Upper lobe of right lung (tissue), 1 donor: ENCODE results near the gene CCDC126. TPM values are rescaled to one million over a fixed set of nuclear protein-coding genes. Genes with fewer than 3 reads are reported as not detected.

Experiments used
- ATAC-seq: fragments of 200-7000 bp; cut with Tn5 transposase; one replicate; pipeline ENCODE4 v1.9.1; 2020; ENCODE audit warnings: mild to moderate bottlenecking, moderate library complexity
- DNase-seq: peaks from one replicate; pipeline ENCODE4 v3.0.0-alpha.2; 2020
- H3K27ac ChIP-seq: fragments of 200-600 bp; one replicate; pipeline ENCODE4 v1.8.0; 2022
- H3K27me3 ChIP-seq: fragments of 200-600 bp; one replicate; pipeline ENCODE4 v1.8.0; 2022; ENCODE audit warnings: mild to moderate bottlenecking
- H3K36me3 ChIP-seq: fragments of 200-600 bp; one replicate; pipeline ENCODE4 v1.8.0; 2022
- H3K4me1 ChIP-seq: fragments of 200-600 bp; one replicate; pipeline ENCODE4 v1.8.0; 2022
- H3K4me3 ChIP-seq: fragments of 200-600 bp; one replicate; pipeline ENCODE4 v1.8.0; 2022; ENCODE audit warnings: mild to moderate bottlenecking
- H3K9me3 ChIP-seq: fragments of 200-600 bp; one replicate; pipeline ENCODE4 v1.8.0; 2022
- intact Hi-C: fragments of 100-400 bp; cut with DNase I; formaldehyde crosslinking; loops from one replicate; pipeline ENCODE4 v1.11.0; 2022
- total RNA-seq: library from RNA; stranded (reverse); fragmentation: NEBNext Ultra II Directional; extraction: Animal tissue kit (Norgen Biotek cat#: 25700); gene quantifications from one replicate; pipeline ENCODE4 v1.2.1, GENCODE V29; 2021
- TF ChIP-seq, protein P1 (sequence below): fragments of 200-600 bp; IDR thresholded peaks from one replicate; pipeline ENCODE4 v1.8.0; 2022; ENCODE audit warnings: antibody characterized with exemption
- donor health status: DM: no; HTN: yes; CAD: no; lungs with severe emphysema.

The CCDC126 gene
- total RNA-seq, 1 donor from 2014 or later = 14.4 TPM

- no peak for ATAC-seq
- no peaks in the 10 kb centered on the region for H3K4me1 ChIP-seq
- H3K4me3 ChIP-seq = no peak overlapping the region
- no peaks in the 10 kb centered on the region for H3K27me3 ChIP-seq
- peaks cover 7% of the 10 kb centered on the region for H3K36me3 ChIP-seq
- no peak overlapping the region for H3K27ac ChIP-seq
- TF ChIP-seq, protein P1, sequence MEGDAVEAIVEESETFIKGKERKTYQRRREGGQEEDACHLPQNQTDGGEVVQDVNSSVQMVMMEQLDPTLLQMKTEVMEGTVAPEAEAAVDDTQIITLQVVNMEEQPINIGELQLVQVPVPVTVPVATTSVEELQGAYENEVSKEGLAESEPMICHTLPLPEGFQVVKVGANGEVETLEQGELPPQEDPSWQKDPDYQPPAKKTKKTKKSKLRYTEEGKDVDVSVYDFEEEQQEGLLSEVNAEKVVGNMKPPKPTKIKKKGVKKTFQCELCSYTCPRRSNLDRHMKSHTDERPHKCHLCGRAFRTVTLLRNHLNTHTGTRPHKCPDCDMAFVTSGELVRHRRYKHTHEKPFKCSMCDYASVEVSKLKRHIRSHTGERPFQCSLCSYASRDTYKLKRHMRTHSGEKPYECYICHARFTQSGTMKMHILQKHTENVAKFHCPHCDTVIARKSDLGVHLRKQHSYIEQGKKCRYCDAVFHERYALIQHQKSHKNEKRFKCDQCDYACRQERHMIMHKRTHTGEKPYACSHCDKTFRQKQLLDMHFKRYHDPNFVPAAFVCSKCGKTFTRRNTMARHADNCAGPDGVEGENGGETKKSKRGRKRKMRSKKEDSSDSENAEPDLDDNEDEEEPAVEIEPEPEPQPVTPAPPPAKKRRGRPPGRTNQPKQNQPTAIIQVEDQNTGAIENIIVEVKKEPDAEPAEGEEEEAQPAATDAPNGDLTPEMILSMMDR = no peak
- DNase-seq = no peak
- intact Hi-C loops = no loop called here
- H3K9me3 ChIP-seq = no peaks in the 10 kb centered on the region
These were observed 48.6 kb downstream of the CCDC126 start for GRCh38 chr7:23645822-23646221.

- no peak for ATAC-seq
- TF ChIP-seq, protein P1 = no peak
These were observed 56.8 kb downstream of the CCDC126 start for GRCh38 chr7:23653942-23654341.

GRCh38 chr7:23654508-23654907 lies 57.3 kb downstream of the CCDC126 start:
- TF ChIP-seq, protein P1 = peak; percentile 21
- no peaks in the 10 kb centered on the region for H3K4me1 ChIP-seq
- no peaks in the 10 kb centered on the region for H3K36me3 ChIP-seq
- DNase-seq = no peak
- peaks cover 12% of the 10 kb centered on the region for H3K9me3 ChIP-seq
- no peak overlapping the region for H3K4me3 ChIP-seq
- H3K27ac ChIP-seq = no peak overlapping the region
- H3K27me3 ChIP-seq = no peaks in the 10 kb centered on the region
- ATAC-seq = peak; percentile 57
- intact Hi-C loops = no loop called here

More at GRCh38 chr7:23653942-23654341, 56.8 kb downstream of the CCDC126 start:
- Histone ChIP-seq H3K4me1 (no peaks in the 10 kb centered on the region), H3K27me3 (no peaks in the 10 kb centered on the region), H3K27ac (no peak overlapping the region), H3K9me3 (peaks cover 12% of the 10 kb centered on the region), H3K36me3 (no peaks in the 10 kb centered on the region), H3K4me3 (no peak overlapping the region)
- DNase-seq = no peak
- intact Hi-C loops = no loop called here

DNA sequence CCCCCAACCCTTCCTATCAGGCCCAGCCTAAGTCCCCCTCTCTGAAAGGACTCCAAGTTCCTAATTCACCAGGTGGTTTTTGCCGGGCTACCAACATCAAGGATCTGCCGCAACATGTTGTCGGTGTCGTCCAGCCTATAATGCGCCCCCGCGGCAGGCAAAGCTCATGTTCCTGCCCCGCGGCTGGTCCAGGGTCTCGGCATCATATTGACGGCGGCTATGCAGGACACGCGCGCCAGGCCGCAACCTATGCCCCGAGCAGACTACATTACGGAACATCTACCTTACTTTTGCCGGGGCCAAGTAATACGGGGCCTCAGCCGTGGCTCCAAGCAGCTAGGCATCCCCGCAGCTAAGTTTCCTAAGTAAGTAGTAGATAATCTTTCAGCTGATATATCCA lies 58.3 kb downstream of the CCDC126 start:
- H3K36me3 ChIP-seq = no peaks in the 10 kb centered on the region
- H3K27ac ChIP-seq = no peak overlapping the region
- H3K4me3 ChIP-seq = no peak overlapping the region
- DNase-seq = no peak
- no peak for ATAC-seq
- H3K27me3 ChIP-seq = no peaks in the 10 kb centered on the region
- intact Hi-C loops = no loop called here
- H3K9me3 ChIP-seq = peaks cover 12% of the 10 kb centered on the region
- no peaks in the 10 kb centered on the region for H3K4me1 ChIP-seq
- TF ChIP-seq, protein P1 = no peak

DNA sequence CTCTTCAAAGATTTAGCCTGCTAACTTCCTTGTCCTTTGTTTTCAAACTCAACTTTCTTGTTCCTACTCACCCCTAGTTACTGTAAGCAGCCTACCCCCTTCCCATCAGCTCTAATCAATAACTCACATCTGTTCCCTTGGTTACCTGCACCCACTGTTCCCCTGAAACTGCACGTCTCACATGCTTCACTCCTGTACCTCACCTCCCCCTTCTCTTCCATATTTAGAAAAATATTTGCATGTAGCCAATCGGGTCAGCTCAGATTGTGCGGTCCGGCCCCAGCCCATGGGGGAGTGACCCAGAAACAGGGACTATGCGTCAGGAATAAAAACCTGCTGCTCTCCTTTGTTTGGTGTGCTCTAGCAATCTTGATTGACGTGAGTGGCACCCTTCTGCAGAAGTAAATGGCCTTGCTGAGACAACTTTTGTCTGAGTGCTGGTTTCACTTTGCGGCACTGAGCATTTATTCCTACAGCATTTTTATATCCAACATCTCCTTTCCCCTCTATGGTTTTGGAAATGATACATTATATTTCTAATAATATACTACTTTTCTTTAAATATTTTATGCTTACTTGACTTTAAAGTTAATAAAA lies 61.7 kb downstream of the CCDC126 start:
- TF ChIP-seq, protein P1 = no peak
- peaks cover 7% of the 10 kb centered on the region for H3K9me3 ChIP-seq

DNA sequence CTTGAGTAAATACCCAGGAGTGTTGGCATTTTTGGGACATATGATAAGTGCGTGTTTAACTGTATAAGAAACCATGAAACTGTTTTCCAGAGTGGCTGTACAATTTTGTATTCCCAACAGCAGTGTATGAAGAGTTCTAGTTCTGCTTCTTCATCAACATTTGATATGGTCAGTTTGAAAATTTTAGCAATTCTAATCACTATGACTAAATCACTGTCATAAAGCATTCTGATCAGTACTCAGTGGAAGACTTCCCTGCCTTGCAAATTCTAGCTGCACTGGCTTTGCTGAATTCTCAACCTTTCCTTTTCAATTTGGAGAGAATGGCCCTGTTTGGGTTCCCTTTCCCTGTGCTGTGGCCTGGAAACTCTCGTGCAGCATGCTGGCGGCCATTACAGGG lies 64.2 kb downstream of the CCDC126 start:
- ATAC-seq (no peak), DNase-seq (no peak)
- Histone ChIP-seq H3K27me3 (no peaks in the 10 kb centered on the region), H3K27ac (no peak overlapping the region), H3K4me1 (no peaks in the 10 kb centered on the region), H3K36me3 (no peaks in the 10 kb centered on the region), H3K4me3 (no peak overlapping the region), H3K9me3 (no peaks in the 10 kb centered on the region)
- TF ChIP-seq, protein P1 = no peak
- intact Hi-C loops = no loop called here

More for the DNA sequence above, 61.7 kb downstream of the CCDC126 start:
- Histone ChIP-seq H3K27ac (no peak overlapping the region), H3K4me1 (no peaks in the 10 kb centered on the region), H3K27me3 (no peaks in the 10 kb centered on the region), H3K4me3 (no peak overlapping the region), H3K36me3 (no peaks in the 10 kb centered on the region)
- DNase-seq = no peak
- no peak for ATAC-seq
- intact Hi-C loops = no loop called here
